Suppressor macrophage treated with lipopolysaccharide for 1 hour (primary cell): Measurements from ENCODE around the gene TEX13B.
A peak's percentile ranks its signal among the peaks of the same experiment; 100 is the strongest.

Source experiments
- DNase-seq, 3 donors: peaks; one replicate each; pipeline ENCODE4 v3.0.0-alpha.2; 2020 to 2022

TEX13B gene, protein sequence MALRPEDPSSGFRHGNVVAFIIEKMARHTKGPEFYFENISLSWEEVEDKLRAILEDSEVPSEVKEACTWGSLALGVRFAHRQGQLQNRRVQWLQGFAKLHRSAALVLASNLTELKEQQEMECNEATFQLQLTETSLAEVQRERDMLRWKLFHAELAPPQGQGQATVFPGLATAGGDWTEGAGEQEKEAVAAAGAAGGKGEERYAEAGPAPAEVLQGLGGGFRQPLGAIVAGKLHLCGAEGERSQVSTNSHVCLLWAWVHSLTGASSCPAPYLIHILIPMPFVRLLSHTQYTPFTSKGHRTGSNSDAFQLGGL

GRCh38 chrX:107982356-107982755 is at the start of gene TEX13B:
Gene TEX13B, minus strand, starts transcription at chrX:107982370. Its CDS starts 243 bp downstream, at chrX:107982127.
- no peak for DNase-seq

DNA sequence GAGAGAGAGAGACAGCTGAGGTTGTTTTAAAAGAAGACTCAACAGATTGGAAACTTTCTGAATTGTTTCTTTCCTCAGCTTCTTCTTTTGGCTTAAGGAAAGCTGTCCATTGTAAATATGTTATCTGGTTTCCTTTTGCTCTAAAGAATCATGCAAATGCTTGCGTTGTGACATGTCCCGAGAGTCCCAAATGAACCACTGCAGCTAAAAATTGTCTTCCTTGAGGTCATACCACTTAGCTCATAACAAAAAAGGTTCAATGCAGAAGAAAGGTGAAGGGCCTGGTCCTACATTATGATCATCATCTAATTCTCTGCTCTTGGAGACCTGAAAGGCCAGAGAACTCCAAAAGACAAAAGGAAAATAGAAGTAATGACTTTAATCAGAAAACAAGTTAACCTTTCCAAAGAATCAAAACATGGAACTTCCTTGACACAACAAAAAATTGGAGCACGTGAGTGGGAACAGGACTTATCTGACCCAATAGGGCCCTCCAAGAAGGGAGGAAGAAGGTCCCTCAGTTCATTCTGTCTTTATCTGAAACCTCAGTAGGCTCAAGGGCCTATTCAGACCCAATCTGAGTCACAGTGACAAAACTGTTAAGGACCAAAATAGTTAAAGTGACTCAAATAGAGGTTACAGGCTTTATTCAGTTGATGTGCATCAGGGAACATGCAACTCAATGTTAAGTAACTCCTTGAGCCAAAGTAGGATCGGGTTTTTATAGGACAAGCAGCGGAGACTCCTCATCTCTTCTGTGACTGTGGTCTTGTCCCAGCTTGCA is 48.0 kb upstream of the TEX13B start:
- no peak for DNase-seq

- DNase-seq = peak; percentile 6 to 55 (median 45)
Measured at GRCh38 chrX:108028854-108029253, 46.7 kb upstream of the TEX13B start.

DNA sequence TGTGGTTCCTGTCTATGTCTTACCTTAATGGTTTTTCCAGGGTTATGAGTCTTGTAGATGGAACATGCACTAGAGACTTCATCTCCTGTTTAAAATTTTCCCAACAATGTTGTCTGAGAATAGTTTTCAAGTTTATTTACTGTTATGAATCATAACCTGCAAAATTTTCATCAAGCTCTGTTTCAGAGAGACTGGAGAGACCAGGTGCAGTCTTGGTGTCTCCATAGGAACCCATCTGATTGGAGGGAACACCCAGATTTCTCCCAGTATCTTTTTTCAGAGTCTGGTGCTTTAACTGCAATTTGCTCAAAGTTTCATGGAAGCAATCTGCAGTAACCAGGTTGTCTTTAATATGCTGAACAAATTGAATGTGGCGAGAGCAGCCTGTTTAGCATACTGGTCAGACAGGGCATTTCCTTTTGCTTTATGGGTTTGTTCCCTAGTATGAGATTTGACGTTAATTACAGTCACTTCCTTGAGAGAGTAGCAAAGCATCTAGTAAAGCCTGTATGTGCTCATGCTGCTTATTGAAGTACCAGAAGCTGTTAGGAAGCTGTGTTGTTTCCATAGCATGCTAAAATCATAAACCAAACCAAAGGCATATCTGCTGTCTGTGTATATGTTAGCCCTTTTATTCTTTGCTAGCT is 43.9 kb upstream of the TEX13B start:
- no peak for DNase-seq

- DNase-seq = no peak
Measured at GRCh38 chrX:108025376-108025775, 43.2 kb upstream of the TEX13B start.

- DNase-seq = no peak
Measured at GRCh38 chrX:108022491-108023089, 40.4 kb upstream of the TEX13B start.

DNA sequence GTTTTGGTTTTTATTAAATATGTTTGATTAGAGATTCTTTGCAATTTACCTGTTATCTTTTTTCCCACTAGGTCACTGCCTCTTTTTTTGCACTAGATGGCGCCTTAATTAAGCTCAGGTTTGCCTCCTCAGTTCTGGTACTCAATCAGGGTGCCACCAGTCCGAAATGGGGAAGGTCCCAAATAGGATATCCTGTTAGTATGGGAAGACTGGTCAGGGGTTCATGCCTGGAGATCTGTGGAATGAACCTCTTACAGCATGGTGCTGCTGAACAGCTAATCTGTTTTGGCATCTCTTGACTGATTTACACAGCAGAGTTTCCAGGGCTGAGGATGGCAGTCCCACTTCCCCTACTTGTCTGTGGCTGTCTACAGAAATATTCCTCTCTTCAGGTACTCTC is 38.5 kb upstream of the TEX13B start:
- peak in 2 of 3 donors; percentile 24 to 27 for DNase-seq

DNA sequence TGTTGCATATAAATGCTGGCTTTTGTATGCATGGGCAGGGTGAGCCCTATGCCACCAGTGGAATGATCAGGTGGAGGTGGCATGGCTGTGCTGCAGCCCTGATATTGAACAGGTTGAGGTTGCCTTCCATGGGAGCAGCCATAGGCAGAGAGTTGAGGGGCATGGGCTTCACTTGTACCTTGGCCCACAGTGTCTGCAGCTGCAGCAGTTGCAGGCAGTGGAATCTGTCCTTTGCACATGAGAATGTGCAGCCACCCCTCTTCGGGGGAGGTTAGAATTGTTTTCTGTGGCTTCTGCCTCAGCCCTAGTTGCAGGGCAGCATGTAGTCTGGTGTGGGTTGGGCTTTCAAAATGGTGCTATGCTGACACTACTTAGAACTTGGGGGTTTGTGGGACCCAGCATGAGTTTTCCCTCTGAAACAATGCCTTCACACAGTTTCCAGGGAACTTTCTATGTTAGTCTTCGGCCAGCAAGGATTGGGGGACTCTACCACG is 37.3 kb upstream of the TEX13B start:
- DNase-seq = no peak

GRCh38 chrX:108018656-108019381 is 36.6 kb upstream of the TEX13B start:
- no peak for DNase-seq

DNA sequence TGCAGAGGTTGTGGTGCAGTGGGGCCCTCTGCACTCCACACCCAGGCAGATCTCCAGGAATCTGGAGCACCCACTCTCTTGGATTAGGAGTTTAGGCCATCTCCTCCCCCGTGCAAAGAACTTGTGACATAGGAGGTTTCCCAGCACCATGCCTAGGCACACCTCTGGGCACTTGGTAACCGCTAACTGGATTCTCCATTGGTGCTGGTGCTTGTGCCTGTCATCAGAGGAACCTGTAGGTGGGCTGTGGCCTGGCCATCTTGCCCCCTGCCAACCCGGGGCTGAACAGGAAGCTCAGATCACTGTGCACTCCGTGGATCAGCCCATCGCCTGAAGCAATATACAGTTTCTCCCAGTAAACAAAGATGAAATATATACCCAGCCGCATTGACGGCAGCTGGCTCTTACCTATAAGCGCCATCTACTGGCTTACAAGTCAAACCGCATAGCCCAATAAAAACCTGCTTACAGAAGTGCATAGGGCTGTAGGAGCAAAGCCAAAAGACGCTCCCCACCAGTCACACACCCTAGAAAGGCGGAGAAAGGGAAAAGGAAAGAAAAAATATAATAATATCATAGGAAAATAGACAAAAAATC is 19.1 kb upstream of the TEX13B start:
- DNase-seq = peak; percentile 23 to 44 (median 42)

DNA sequence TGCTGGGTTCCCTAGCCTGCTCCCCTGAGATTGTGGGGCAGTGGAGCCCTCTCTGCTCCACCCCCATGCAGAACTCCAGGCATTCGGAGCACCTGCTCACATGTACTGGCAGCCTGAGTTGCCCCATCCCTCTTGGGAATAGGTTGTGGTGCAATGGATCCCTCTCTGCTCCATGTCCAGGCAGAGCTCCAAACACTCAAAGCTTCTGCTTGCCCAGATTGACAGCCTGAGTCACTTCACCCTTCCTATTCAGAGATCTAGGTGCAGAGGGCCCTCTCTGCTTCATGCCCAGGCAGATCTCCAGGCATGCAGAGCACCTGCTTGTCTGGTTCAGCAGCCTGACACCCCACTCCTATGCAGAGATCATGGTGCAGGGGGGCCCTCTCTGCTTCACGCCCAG is 18.6 kb upstream of the TEX13B start:
- DNase-seq = no peak

DNA sequence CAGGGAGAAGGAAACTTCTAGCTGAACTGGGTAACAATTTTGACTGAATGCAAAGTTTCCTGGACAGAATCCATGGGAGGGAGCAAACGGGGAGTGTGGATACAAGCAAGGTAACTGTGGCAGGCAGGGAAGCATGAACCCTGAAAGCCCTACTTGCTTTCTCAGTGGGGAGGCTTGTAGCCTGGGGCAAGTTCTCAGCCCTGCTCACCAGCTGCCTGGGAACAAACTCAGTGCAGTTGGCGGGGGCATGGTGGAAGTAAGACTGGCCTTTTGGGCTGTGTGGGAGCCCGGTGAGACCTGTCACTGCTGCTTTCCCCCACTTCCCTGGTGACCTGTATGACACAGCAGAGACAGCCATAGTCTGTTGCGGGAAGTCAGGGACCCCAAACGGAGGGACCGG is 14.0 kb upstream of the TEX13B start:
- no peak for DNase-seq

GRCh38 chrX:107985033-107985432 is 2.9 kb upstream of the TEX13B start:
- DNase-seq = no peak

GRCh38 chrX:107979534-107979933 is 2.6 kb downstream of the TEX13B start:
- DNase-seq = no peak

GRCh38 chrX:107978707-107979307 is 3.4 kb downstream of the TEX13B start:
- peak; percentile 18 to 21 (median 18) for DNase-seq

GRCh38 chrX:107978071-107978470 is 4.1 kb downstream of the TEX13B start:
- DNase-seq = no peak

- DNase-seq = no peak
Measured at GRCh38 chrX:107971636-107972035, 10.5 kb downstream of the TEX13B start.

GRCh38 chrX:107970073-107970472 is 12.1 kb downstream of the TEX13B start:
- DNase-seq = no peak

DNA sequence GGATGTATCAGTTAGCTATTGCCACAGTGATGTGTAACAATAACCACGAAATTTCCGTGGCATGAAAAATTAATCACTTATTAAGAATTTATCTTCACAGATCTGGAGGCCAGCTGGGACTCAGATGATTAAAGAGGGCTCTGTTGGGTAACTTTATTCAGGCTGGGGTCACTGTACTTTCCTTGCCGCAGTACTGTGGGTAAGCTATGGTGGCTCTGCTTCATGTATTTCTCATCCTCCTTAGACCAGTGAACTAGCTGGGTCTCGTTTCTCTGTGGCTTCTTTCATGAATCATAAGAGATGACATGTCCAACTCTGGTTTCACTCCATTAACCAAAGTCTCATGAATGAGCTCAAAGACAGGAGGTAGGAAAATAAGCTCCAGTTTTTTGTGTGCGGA is 13.5 kb downstream of the TEX13B start:
- DNase-seq = no peak

GRCh38 chrX:107955337-107955736 is 26.8 kb downstream of the TEX13B start:
- DNase-seq = peak in 1 of 3 donors; percentile 1

DNA sequence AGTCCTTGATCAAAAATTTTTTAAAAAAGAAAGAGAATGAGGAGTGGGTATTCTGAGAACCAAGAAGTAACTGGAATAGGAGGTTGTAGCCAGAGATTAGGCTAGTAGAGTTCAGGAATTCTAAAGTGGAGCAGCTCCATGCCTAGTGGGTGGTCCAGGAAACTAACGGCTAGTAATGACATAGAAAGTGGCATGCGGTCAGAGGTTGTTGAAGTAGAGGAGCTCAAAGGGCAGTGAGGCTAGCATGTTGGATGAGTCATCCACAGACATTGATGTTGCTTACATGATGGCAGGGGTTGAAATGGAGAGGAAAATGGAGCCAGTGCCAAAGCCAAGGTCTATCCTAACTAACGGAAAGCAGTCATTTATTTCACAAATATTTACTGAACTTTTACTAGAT is 42.1 kb downstream of the TEX13B start:
- no peak for DNase-seq

DNA sequence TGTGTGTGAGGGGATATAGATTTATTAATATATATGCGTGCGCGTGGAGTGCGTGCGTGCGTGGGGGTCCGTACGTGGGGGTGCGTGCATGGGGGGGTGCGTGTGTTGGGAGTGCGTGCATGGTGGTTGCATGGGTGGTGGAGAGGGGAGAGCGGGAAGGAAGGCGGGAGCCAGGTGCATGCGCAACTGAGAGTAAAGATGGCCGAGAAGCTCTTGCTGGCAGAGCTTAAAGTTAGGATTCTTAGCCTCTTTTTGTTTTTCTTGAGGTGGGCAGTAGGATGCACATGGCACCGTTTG is 45.8 kb downstream of the TEX13B start:
- no peak for DNase-seq
